ENCODE results near the gene S100PBP. TPM values are rescaled to one million over a fixed set of nuclear protein-coding genes. Genes with fewer than 3 reads are reported as not detected.

Gene S100PBP
- total and polyA plus RNA-seq, 2 donors (not counting 1 experiment from before 2014, with no cell fraction given) = 36.3 to 41.8 TPM

GRCh38 chr1:32892368-32893197, 75.1 kb downstream of the S100PBP start:
- Histone ChIP-seq H3K27ac (ENCODE audit: insufficient read depth, low read length) (no peak overlapping the region), H3K9ac (ENCODE audit: insufficient read depth, low read length) (no peak overlapping the region), H3K4me3 (replicated peaks in 1 of 4; ENCODE audit: control extremely low read depth in 1 of 4, insufficient read depth in 1 of 4, low read depth in 3 of 4, low read length in 4 of 4) (peak overlapping the region in 2 of 4 experiments; percentile 28 to 52), H3K4me2 (ENCODE audit: extremely low read depth, insufficient read depth, low read length) (peak overlapping the region; percentile 28), H3K4me1 (ENCODE audit: control insufficient read depth, extremely low read depth, insufficient read depth, low read length) (no peaks in the 10 kb centered on the region), H3K79me2 (ENCODE audit: control insufficient read depth, insufficient read depth, low read length) (no peaks in the 10 kb centered on the region), H3K27me3 (ENCODE audit: control insufficient read depth, insufficient read depth, low read length) (peaks cover 14% of the 10 kb centered on the region), H3K36me3 (ENCODE audit: control insufficient read depth, insufficient read depth, low read length) (no peaks in the 10 kb centered on the region), H2AFZ (ENCODE audit: low read length) (no peak overlapping the region), H3K9me3 (ENCODE audit: control insufficient read depth, insufficient read depth, low read depth, low read length) (no peaks in the 10 kb centered on the region), H4K20me1 (ENCODE audit: control insufficient read depth, extremely low read depth, insufficient read depth, low read length) (no peaks in the 10 kb centered on the region)
- TF ChIP-seq CTCF (conservative IDR thresholded peaks at IDR 0.05 in 1 of 2, IDR thresholded peaks at IDR 0.05 in 1 of 2; ENCODE audit: low read depth in 1 of 2, low read length in 2 of 2) = no peak
- peak; percentile 83 for TF ChIP-seq EZH2 (IDR thresholded peaks at IDR 0.05; ENCODE audit: low read length, missing control alignments)
- DNase-seq (ENCODE audit: low read depth in 2 of 2) = peak; percentile 22 to 36

- H3K79me2 ChIP-seq (ENCODE audit: control insufficient read depth, insufficient read depth, low read length) = no peaks in the 10 kb centered on the region
- no peaks in the 10 kb centered on the region for H3K36me3 ChIP-seq (ENCODE audit: control insufficient read depth, insufficient read depth, low read length)
- TF ChIP-seq CTCF (conservative IDR thresholded peaks at IDR 0.05 in 1 of 2, IDR thresholded peaks at IDR 0.05 in 1 of 2; ENCODE audit: low read depth in 1 of 2, low read length in 2 of 2) (no peak), EZH2 (IDR thresholded peaks at IDR 0.05; ENCODE audit: low read length, missing control alignments) (no peak)
- H3K4me1 ChIP-seq (ENCODE audit: control insufficient read depth, extremely low read depth, insufficient read depth, low read length) = no peaks in the 10 kb centered on the region
- H3K9me3 ChIP-seq (ENCODE audit: control insufficient read depth, insufficient read depth, low read depth, low read length) = no peaks in the 10 kb centered on the region
- peak overlapping the region; percentile 52 for H3K4me2 ChIP-seq (ENCODE audit: extremely low read depth, insufficient read depth, low read length)
- DNase-seq (ENCODE audit: low read depth in 2 of 2) = peak in 1 of 2 donors; percentile 37
- H3K27me3 ChIP-seq (ENCODE audit: control insufficient read depth, insufficient read depth, low read length) = peaks cover 8% of the 10 kb centered on the region
- H4K20me1 ChIP-seq (ENCODE audit: control insufficient read depth, extremely low read depth, insufficient read depth, low read length) = no peaks in the 10 kb centered on the region
- H3K4me3 ChIP-seq (replicated peaks in 1 of 4; ENCODE audit: control extremely low read depth in 1 of 4, insufficient read depth in 1 of 4, low read depth in 3 of 4, low read length in 4 of 4) = peak overlapping the region in 2 of 4 experiments; percentile 28 to 52
- no peak overlapping the region for H3K9ac ChIP-seq (ENCODE audit: insufficient read depth, low read length)
- H2AFZ ChIP-seq (ENCODE audit: low read length) = no peak overlapping the region
- no peak overlapping the region for H3K27ac ChIP-seq (ENCODE audit: insufficient read depth, low read length)
Observed at GRCh38 chr1:32893198-32894018, 76.0 kb downstream of the S100PBP start.

GRCh38 chr1:32894019-32894600, 76.7 kb downstream of the S100PBP start:
- Histone ChIP-seq H3K79me2 (ENCODE audit: control insufficient read depth, insufficient read depth, low read length) (no peaks in the 10 kb centered on the region), H3K36me3 (ENCODE audit: control insufficient read depth, insufficient read depth, low read length) (no peaks in the 10 kb centered on the region), H3K27ac (ENCODE audit: insufficient read depth, low read length) (no peak overlapping the region)

More at GRCh38 chr1:32894019-32894600, 76.7 kb downstream of the S100PBP start:
- Histone ChIP-seq H4K20me1 (ENCODE audit: control insufficient read depth, extremely low read depth, insufficient read depth, low read length) (no peaks in the 10 kb centered on the region), H3K9ac (ENCODE audit: insufficient read depth, low read length) (no peak overlapping the region), H3K9me3 (ENCODE audit: control insufficient read depth, insufficient read depth, low read depth, low read length) (no peaks in the 10 kb centered on the region), H3K4me1 (ENCODE audit: control insufficient read depth, extremely low read depth, insufficient read depth, low read length) (no peaks in the 10 kb centered on the region), H3K4me3 (replicated peaks in 1 of 4; ENCODE audit: control extremely low read depth in 1 of 4, insufficient read depth in 1 of 4, low read depth in 3 of 4, low read length in 4 of 4) (no peak overlapping the region), H2AFZ (ENCODE audit: low read length) (no peak overlapping the region), H3K4me2 (ENCODE audit: extremely low read depth, insufficient read depth, low read length) (no peak overlapping the region), H3K27me3 (ENCODE audit: control insufficient read depth, insufficient read depth, low read length) (peaks cover 8% of the 10 kb centered on the region)
- TF ChIP-seq EZH2 (IDR thresholded peaks at IDR 0.05; ENCODE audit: low read length, missing control alignments) (no peak), CTCF (conservative IDR thresholded peaks at IDR 0.05 in 1 of 2, IDR thresholded peaks at IDR 0.05 in 1 of 2; ENCODE audit: low read depth in 1 of 2, low read length in 2 of 2) (no peak)
- no peak for DNase-seq (ENCODE audit: low read depth in 2 of 2)
